ENCODE data around the gene APLN. TPM values are rescaled to one million over a fixed set of nuclear protein-coding genes. Genes with fewer than 3 reads are reported as not detected.

APLN gene
- total and polyA plus RNA-seq, 2 of the 13 experiments (the other 11 are each of a cell fraction or from before 2014, with no cell fraction given), result 0.02 to 0.17 TPM

GRCh38 chrX:129659861-129660260, 5.1 kb upstream of the APLN start:
- no peak for FAIRE-seq
- ChIA-PET POLR2A (no interaction called here), CTCF (ENCODE audit: low intra/inter-chr PET ratio, low total read pairs) (no interaction called here)
- H3K9me3 ChIP-seq (ENCODE audit: low read length), result no peaks in the 10 kb centered on the region
- H2AFZ ChIP-seq (ENCODE audit: low read length), result no peak overlapping the region
- intact Hi-C loops (cut with micrococcal nuclease; ENCODE audit: unreplicated experiment), result no loop called here
- no peak overlapping the region for H3K9ac ChIP-seq (ENCODE audit: insufficient read depth, low read depth, low read length)
- BruUV-seq (replicated peaks), result no TSS peak
- H3K4me2 ChIP-seq (ENCODE audit: low read depth, low read length), result no peak overlapping the region
- no peak for ATAC-seq
- H3K27me3 ChIP-seq (ENCODE audit: control insufficient read depth in 1 of 2, insufficient read depth in 2 of 2, low read length in 2 of 2), result peaks cover 0 to 5% of the 10 kb centered on the region in 2 experiments; a peak in 2 of 5 replicates
- TF ChIP-seq WIZ (CRISPR knock-in tag; IDR thresholded peaks at IDR 0.05) (no peak), ZNF367 (CRISPR knock-in tag; IDR thresholded peaks at IDR 0.05; ENCODE audit: borderline replicate concordance) (no peak), SMAD9 (CRISPR knock-in tag; IDR thresholded peaks at IDR 0.05) (no peak), HDAC2 (CRISPR knock-in tag; IDR thresholded peaks at IDR 0.05) (no peak), ZNF7 (CRISPR knock-in tag; IDR thresholded peaks at IDR 0.05) (no peak), ZNF790 (CRISPR knock-in tag; IDR thresholded peaks at IDR 0.05; ENCODE audit: borderline replicate concordance) (no peak), HNF4A (CRISPR knock-in tag; IDR thresholded peaks at IDR 0.05) (no peak), KLF12 (CRISPR knock-in tag; IDR thresholded peaks at IDR 0.05; ENCODE audit: borderline replicate concordance) (no peak), ATRX (CRISPR knock-in tag; IDR thresholded peaks at IDR 0.05; ENCODE audit: borderline replicate concordance) (no peak), AGO1 (IDR thresholded peaks at IDR 0.05; ENCODE audit: low read depth, low read length, poor library complexity, severe bottlenecking) (no peak), LBX2 (CRISPR knock-in tag; IDR thresholded peaks at IDR 0.05; ENCODE audit: borderline replicate concordance) (no peak)
- DNase-seq (ENCODE audit: low spot score), result no peak
- H3K79me2 ChIP-seq (ENCODE audit: insufficient read depth, low read length), result no peaks in the 10 kb centered on the region
- WGBS (ENCODE audit: low lambda C conversion rate), result 53% methylated on average over 4 of the region's 5 CpGs
- H3K36me3 ChIP-seq (replicated peaks in 1 of 2; ENCODE audit: control insufficient read depth in 1 of 2, insufficient read depth in 2 of 2, low read length in 2 of 2), result no peaks in the 10 kb centered on the region
- H3K27ac ChIP-seq (ENCODE audit: extremely low read length, insufficient read depth, low read length), result no peak overlapping the region
- H3K4me3 ChIP-seq (replicated peaks in 1 of 3; ENCODE audit: insufficient read depth in 1 of 3, low read depth in 2 of 3, low read length in 3 of 3), result no peak overlapping the region
- no peaks in the 10 kb centered on the region; the same call in 1 of the 2 replicates for H3K4me1 ChIP-seq (ENCODE audit: insufficient read depth, low read length)
- H4K20me1 ChIP-seq (ENCODE audit: insufficient read depth, low read length), result no peaks in the 10 kb centered on the region
- in situ Hi-C loops (cut with HindIII; ENCODE audit: extremely low pct_ligation_motif_present, low pct_unique_long_range_greater_than_20kb), result no loop called here
